Neural crest cell (in vitro differentiated cells): ENCODE results near the gene CES3. TPM values are rescaled to one million over a fixed set of nuclear protein-coding genes. Genes with fewer than 3 reads are reported as not detected.

Experiments used
- DNase-seq: peaks from one replicate; pipeline ENCODE4 v3.0.0; 2021; ENCODE audit warnings: low read depth, mixed read lengths, low spot score
- H3K27ac Mint-ChIP-seq: one replicate; pipeline ENCODE4 v1.8.0; 2021; ENCODE audit warnings: mild to moderate bottlenecking, mixed read lengths; ENCODE audit not compliant: unreplicated experiment
- H3K27me3 Mint-ChIP-seq: 2 replicates; pipeline ENCODE4 v1.8.0; 2021; ENCODE audit warnings: low read depth, mild to moderate bottlenecking, mixed read lengths
- H3K36me3 Mint-ChIP-seq: 2 replicates; pipeline ENCODE4 v1.8.0; 2021; ENCODE audit warnings: low read depth, mild to moderate bottlenecking, mixed read lengths
- H3K4me1 Mint-ChIP-seq: 2 replicates; pipeline ENCODE4 v1.8.0; 2021; ENCODE audit warnings: mixed read lengths
- H3K4me3 Mint-ChIP-seq: one replicate; pipeline ENCODE4 v1.8.0; 2021; ENCODE audit warnings: mild to moderate bottlenecking, mixed read lengths
- H3K9me3 Mint-ChIP-seq: 2 replicates; pipeline ENCODE4 v1.8.0; 2021; ENCODE audit warnings: mixed read lengths
- total RNA-seq: library from RNA; stranded (reverse); gene quantifications from 2 replicates; pipeline ENCODE4 v1.2.1, GENCODE V29; 2021
- TF ChIP-seq, protein P1 (sequence below): fragments of 200-600 bp; sonication (generic); conservative IDR thresholded peaks from 2 replicates; pipeline ENCODE4 v1.5.0; 2021; ENCODE audit warnings: antibody characterized with exemption, mild to moderate bottlenecking

CES3 gene
- total RNA-seq, 1 donor from 2014 or later, result 3.2 TPM

DNA sequence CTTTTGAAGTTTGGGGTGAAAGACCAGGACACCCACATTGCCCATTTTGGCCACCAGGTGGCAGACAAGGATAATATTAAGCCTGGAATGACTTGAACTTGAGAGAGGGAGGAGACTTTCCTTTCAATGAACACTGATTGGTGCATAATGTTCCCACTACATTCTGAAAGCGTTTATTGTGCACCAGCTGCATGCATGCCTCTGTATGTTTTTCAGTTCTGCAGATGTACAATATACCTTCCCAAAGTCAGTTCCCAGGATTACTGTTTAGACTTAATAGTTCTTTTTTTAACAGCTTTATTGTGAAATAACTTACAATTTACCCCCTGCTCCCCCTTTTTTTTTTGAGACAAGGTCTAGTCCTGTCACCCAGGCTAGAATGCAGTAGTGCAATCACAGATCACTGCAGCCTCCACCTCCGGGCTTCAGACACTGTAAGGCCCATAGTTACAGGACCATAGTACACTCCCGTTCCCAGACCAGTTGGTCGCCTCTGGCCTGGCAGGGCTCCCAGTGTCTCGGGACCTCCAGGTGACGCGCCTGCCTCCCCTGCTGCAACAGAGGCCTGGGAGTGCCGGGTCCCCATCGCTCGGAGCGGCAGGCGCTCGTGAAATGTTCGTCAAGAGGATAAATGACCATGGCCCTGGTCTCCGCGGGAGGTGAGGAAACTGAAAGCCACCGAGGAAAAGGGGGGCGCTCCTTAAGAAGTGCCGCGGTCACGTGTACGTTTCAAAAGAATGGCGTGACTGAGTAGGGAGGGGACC is 13.6 kb upstream of the CES3 start:
- H3K27me3 Mint-ChIP-seq, result peaks cover 27% of the 10 kb centered on the region
- H3K27ac Mint-ChIP-seq, result no peak overlapping the region
- H3K4me1 Mint-ChIP-seq, result no peaks in the 10 kb centered on the region
- peak overlapping the region; percentile 34 for H3K4me3 Mint-ChIP-seq
- H3K36me3 Mint-ChIP-seq, result peaks cover 4% of the 10 kb centered on the region
- TF ChIP-seq, protein P1, sequence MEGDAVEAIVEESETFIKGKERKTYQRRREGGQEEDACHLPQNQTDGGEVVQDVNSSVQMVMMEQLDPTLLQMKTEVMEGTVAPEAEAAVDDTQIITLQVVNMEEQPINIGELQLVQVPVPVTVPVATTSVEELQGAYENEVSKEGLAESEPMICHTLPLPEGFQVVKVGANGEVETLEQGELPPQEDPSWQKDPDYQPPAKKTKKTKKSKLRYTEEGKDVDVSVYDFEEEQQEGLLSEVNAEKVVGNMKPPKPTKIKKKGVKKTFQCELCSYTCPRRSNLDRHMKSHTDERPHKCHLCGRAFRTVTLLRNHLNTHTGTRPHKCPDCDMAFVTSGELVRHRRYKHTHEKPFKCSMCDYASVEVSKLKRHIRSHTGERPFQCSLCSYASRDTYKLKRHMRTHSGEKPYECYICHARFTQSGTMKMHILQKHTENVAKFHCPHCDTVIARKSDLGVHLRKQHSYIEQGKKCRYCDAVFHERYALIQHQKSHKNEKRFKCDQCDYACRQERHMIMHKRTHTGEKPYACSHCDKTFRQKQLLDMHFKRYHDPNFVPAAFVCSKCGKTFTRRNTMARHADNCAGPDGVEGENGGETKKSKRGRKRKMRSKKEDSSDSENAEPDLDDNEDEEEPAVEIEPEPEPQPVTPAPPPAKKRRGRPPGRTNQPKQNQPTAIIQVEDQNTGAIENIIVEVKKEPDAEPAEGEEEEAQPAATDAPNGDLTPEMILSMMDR, result peak; percentile 88
- H3K9me3 Mint-ChIP-seq, result no peaks in the 10 kb centered on the region
- peak; percentile 84 for DNase-seq

DNA sequence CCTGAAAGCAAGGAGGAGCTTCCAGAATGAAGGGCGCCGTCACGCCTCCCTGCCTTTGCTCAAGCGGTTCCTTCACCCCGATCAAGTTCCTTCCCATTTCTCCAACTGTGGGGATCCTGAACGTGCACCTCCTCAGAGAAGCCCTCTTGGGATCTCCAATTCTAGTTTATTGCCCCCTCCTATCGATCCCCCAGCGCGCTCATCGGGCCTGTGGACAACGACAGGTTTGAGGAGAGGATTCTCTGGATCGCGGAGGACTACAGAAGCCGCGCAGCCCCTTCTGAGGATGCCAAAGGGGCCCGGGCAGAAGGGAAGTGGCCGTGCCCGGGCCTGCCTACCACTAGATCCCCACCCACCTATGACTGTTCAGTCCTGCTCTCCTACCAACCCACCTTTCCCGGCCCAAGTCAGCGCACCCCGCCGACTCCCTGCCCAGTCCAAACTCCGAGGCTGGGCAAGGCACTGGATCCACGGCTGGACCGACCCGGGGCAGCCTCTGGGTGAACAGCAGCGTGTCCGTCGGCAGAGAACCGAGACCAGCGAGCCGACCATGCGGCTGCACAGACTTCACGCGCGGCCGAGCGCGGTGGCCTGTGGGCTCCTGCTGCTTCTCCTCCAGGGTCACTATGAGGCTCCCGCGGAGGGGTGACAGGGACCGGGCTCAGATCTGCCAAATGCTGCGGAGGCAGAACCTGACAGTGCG is 12.8 kb upstream of the CES3 start:
- TF ChIP-seq, protein P1, result no peak
- H3K36me3 Mint-ChIP-seq, result no peaks in the 10 kb centered on the region
- no peaks in the 10 kb centered on the region for H3K4me1 Mint-ChIP-seq
- no peak for DNase-seq
- H3K27ac Mint-ChIP-seq, result no peak overlapping the region
- H3K4me3 Mint-ChIP-seq, result no peak overlapping the region
- peaks cover 33% of the 10 kb centered on the region for H3K27me3 Mint-ChIP-seq
- no peaks in the 10 kb centered on the region for H3K9me3 Mint-ChIP-seq

DNA sequence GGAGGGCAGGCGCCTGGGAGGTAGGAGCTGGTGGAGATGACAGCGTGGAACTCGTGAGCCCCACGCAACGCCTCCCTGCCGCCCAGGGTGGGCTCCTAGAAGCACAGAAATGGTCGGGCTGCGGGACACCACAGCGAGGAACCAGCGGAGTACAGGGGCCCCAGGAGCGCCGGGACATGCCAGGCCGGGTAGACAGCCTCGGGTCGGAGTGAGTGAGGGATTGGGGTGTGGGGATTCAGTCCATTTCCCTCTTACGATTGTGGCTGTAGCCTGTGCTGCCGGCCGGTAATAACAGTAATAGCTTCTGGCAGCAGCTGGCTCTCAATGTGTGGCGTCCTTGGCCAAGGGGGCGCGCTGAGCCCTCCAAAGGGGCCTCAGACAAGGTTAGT is 12.2 kb upstream of the CES3 start:
- H3K36me3 Mint-ChIP-seq, result no peaks in the 10 kb centered on the region
- TF ChIP-seq, protein P1, result no peak
- no peak overlapping the region for H3K27ac Mint-ChIP-seq
- no peaks in the 10 kb centered on the region for H3K4me1 Mint-ChIP-seq
- peaks cover 34% of the 10 kb centered on the region for H3K27me3 Mint-ChIP-seq
- no peaks in the 10 kb centered on the region for H3K9me3 Mint-ChIP-seq
- no peak overlapping the region for H3K4me3 Mint-ChIP-seq
- DNase-seq, result no peak

DNA sequence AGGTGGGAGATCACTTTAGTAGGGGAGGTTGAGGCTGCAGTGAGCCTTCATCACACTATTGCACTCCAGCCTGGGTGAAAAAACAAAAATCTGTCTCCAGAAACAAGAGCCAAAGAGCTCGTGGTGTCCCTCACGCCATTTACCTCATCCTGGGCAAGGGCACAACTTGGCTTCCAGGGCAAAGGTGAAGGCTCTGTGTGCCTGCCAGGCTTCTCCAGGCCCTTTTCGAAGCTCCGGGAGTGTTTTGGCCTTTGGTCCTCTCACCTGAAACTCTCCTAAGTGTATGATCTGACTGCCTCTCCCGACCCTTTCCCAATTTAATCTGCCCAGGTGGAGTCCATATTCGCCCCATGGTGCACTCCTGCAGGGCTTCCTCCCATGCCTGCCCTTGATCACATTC is 11.6 kb upstream of the CES3 start:
- H3K9me3 Mint-ChIP-seq, result no peaks in the 10 kb centered on the region
- no peak overlapping the region for H3K4me3 Mint-ChIP-seq
- peaks cover 38% of the 10 kb centered on the region for H3K27me3 Mint-ChIP-seq
- H3K27ac Mint-ChIP-seq, result no peak overlapping the region
- H3K36me3 Mint-ChIP-seq, result no peaks in the 10 kb centered on the region
- no peak for DNase-seq
- TF ChIP-seq, protein P1, result no peak
- H3K4me1 Mint-ChIP-seq, result no peaks in the 10 kb centered on the region

DNA sequence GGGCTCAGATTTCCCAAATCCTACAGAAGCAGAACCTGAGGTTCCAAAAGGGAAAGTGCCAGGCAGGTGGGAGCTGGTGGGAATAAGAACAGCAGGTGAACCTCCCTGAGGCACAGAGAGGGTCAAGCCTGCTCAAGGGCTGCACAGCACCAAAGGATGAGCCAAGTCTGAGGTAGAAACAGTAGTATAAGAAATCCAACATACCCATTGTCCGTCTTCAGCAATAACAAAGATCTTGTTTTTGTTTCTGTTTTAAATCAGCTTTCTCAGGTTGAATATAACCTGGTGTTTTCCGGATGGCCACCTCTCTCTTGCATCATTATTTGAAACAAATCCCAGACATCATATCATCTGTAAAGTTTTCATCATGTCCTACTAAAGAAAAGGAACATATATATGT is 10.6 kb upstream of the CES3 start:
- no peak overlapping the region for H3K27ac Mint-ChIP-seq
- no peak for DNase-seq
- no peak overlapping the region for H3K4me3 Mint-ChIP-seq
- H3K36me3 Mint-ChIP-seq, result no peaks in the 10 kb centered on the region
- H3K9me3 Mint-ChIP-seq, result no peaks in the 10 kb centered on the region
- H3K4me1 Mint-ChIP-seq, result no peaks in the 10 kb centered on the region
- peaks cover 42% of the 10 kb centered on the region for H3K27me3 Mint-ChIP-seq
- TF ChIP-seq, protein P1, result no peak
